Spleen (tissue), 7 donors: ENCODE measurements around the gene PRDM16.

Source experiments
- POLR2AphosphoS5 ChIP-seq, 3 donors: sonication (generic); formaldehyde crosslinking; IDR thresholded peaks; one replicate each; pipeline ENCODE4 v1.5.1; 2017; ENCODE audit warnings: antibody characterized with exemption in 3 of 3
- TF ChIP-seq, protein P1 (sequence below), 11 experiments: fragments of 200-600 bp in 7 of 11; fragments of 450-650 bp in 4 of 11; sonication (generic) in 4 of 11; IDR thresholded peaks in 8 of 11; conservative IDR thresholded peaks in 3 of 11; 1 replicate in 7 of 11; 2 replicates in 4 of 11; pipeline versions ENCODE4 v1.4.0 to v1.8.0; 2016 to 2021; ENCODE audit warnings: antibody characterized with exemption in 11 of 11, inconsistent platforms in 4 of 11, mild to moderate bottlenecking in 1 of 11
- donor health status: DM: no; HTN: no; CAD: no; lungs with moderate emphysema.
- donor health status: DM: no; HTN: no; CAD: no.
- donor health status: DM: no; HTN: no; CAD: no.

DNA sequence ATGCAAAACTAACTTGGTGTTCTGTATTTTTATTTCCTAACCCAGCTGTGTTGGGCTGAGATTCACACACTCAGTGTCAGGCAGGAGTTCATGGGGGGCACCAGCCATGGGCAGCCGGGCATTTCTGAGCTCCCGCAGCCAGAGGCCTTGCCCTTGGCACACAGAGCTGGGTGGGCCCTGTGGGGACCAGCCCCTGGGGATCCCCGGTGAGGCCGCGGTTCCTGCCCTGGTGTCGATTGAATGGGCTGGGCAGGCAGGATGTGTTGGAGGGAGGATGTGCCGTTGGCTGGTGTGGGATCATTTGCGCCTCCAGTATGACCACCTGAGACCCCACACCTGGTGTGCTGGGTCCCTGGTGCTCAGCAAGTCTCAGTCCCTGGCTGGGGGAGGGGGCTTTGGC, 91.0 kb downstream of the PRDM16 start:
- TF ChIP-seq, protein P1, sequence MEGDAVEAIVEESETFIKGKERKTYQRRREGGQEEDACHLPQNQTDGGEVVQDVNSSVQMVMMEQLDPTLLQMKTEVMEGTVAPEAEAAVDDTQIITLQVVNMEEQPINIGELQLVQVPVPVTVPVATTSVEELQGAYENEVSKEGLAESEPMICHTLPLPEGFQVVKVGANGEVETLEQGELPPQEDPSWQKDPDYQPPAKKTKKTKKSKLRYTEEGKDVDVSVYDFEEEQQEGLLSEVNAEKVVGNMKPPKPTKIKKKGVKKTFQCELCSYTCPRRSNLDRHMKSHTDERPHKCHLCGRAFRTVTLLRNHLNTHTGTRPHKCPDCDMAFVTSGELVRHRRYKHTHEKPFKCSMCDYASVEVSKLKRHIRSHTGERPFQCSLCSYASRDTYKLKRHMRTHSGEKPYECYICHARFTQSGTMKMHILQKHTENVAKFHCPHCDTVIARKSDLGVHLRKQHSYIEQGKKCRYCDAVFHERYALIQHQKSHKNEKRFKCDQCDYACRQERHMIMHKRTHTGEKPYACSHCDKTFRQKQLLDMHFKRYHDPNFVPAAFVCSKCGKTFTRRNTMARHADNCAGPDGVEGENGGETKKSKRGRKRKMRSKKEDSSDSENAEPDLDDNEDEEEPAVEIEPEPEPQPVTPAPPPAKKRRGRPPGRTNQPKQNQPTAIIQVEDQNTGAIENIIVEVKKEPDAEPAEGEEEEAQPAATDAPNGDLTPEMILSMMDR (IDR thresholded peaks at IDR 0.05 in 8 of 11, conservative IDR thresholded peaks at IDR 0.05 in 3 of 11) = no peak
- no peak for TF ChIP-seq POLR2AphosphoS5 (IDR thresholded peaks at IDR 0.05)
